Measurements from ENCODE around the gene BCLAF1. TPM values are rescaled to one million over a fixed set of nuclear protein-coding genes. Genes with fewer than 3 reads are reported as not detected.

Gene BCLAF1
- total RNA-seq, 1 experiment from 2014 or later: 159 TPM

GRCh38 chr6:136210398-136211165 lies 79.1 kb downstream of the BCLAF1 start:
- no peak overlapping the region for H3K27ac ChIP-seq (ENCODE audit: low read depth, low read length)
- no peak overlapping the region for H3K4me2 ChIP-seq (ENCODE audit: low read length)
- no peak overlapping the region for H2AFZ ChIP-seq (ENCODE audit: low read depth, low read length, poor library complexity, severe bottlenecking)
- no peaks in the 10 kb centered on the region for H3K27me3 ChIP-seq (ENCODE audit: insufficient read depth, low read length)
- H3K36me3 ChIP-seq (ENCODE audit: control insufficient read depth in 1 of 2, insufficient read depth in 2 of 2, low read length in 2 of 2): no peaks in the 10 kb centered on the region
- H3K9ac ChIP-seq (ENCODE audit: low read length): no peak overlapping the region
- ChIA-PET POLR2A (no interaction called here), RAD21 (ENCODE audit: low non-redundant PET in 1 of 2, low total read pairs in 2 of 2, uncharacterized antibody in 2 of 2, unreplicated experiment in 2 of 2) (no interaction called here), CTCF (interaction anchor here (1.1 kb wide), 1 partner anchor 301 kb away, joined by 3 read pairs; no protein-coding TSS in a partner anchor)
- intact Hi-C loops (cut with micrococcal nuclease): no loop called here
- no peaks in the 10 kb centered on the region for H3K9me2 ChIP-seq (ENCODE audit: insufficient read depth)
- TF ChIP-seq CBX3 (IDR thresholded peaks at IDR 0.05; ENCODE audit: low read depth) (no peak), TCF7L2 (IDR thresholded peaks at IDR 0.05; ENCODE audit: borderline replicate concordance, extremely low read depth, insufficient read depth, insufficient read length) (no peak), EZH2phosphoT487 (IDR thresholded peaks at IDR 0.05; ENCODE audit: borderline replicate concordance) (no peak), JUND (IDR thresholded peaks at IDR 0.05) (no peak), ZBTB33 (IDR thresholded peaks at IDR 0.05; ENCODE audit: extremely low read depth, insufficient replicate concordance, low read length) (no peak), SRF (IDR thresholded peaks at IDR 0.05; ENCODE audit: low read depth) (no peak), ZNF274 (IDR thresholded peaks at IDR 0.05; ENCODE audit: low read depth, low read length) (no peak), YY1 (IDR thresholded peaks at IDR 0.05; ENCODE audit: extremely low read depth, insufficient replicate concordance, low read depth, low read length) (no peak), MAX (IDR thresholded peaks at IDR 0.05) (no peak), EGR1 (IDR thresholded peaks at IDR 0.05; ENCODE audit: low read depth) (no peak), EZH2 (IDR thresholded peaks at IDR 0.05) (no peak), RAD21 (IDR thresholded peaks at IDR 0.05; ENCODE audit: low read depth) (no peak), POLR2AphosphoS5 (IDR thresholded peaks at IDR 0.05; ENCODE audit: low read depth, low read length) (no peak), POLR2A (IDR thresholded peaks at IDR 0.05; ENCODE audit: borderline replicate concordance, extremely low read depth, insufficient read depth, insufficient read length) (no peak)
- BruUV-seq (replicated peaks): no TSS peak
- ATAC-seq: no peak
- no peak overlapping the region for H3K4me3 ChIP-seq (replicated peaks in 1 of 2; ENCODE audit: low read depth in 1 of 2, low read length in 2 of 2)
- H4K20me1 ChIP-seq (ENCODE audit: insufficient read depth): no peaks in the 10 kb centered on the region
- H3K79me2 ChIP-seq (ENCODE audit: insufficient read depth, low read length): no peaks in the 10 kb centered on the region
- no peaks in the 10 kb centered on the region for H3K9me3 ChIP-seq (ENCODE audit: control insufficient read depth in 1 of 2, insufficient read depth in 1 of 2, low read depth in 1 of 2, low read length in 2 of 2)
- DNase-seq (ENCODE audit: low read depth, low spot score): no peak
- no peaks in the 10 kb centered on the region for H3K4me1 ChIP-seq (ENCODE audit: control insufficient read depth in 1 of 2, insufficient read depth in 2 of 2, low read length in 2 of 2)

Measured in HCT116 (cell line).